ENCODE data around the gene RPL13.

Gene RPL13

DNA sequence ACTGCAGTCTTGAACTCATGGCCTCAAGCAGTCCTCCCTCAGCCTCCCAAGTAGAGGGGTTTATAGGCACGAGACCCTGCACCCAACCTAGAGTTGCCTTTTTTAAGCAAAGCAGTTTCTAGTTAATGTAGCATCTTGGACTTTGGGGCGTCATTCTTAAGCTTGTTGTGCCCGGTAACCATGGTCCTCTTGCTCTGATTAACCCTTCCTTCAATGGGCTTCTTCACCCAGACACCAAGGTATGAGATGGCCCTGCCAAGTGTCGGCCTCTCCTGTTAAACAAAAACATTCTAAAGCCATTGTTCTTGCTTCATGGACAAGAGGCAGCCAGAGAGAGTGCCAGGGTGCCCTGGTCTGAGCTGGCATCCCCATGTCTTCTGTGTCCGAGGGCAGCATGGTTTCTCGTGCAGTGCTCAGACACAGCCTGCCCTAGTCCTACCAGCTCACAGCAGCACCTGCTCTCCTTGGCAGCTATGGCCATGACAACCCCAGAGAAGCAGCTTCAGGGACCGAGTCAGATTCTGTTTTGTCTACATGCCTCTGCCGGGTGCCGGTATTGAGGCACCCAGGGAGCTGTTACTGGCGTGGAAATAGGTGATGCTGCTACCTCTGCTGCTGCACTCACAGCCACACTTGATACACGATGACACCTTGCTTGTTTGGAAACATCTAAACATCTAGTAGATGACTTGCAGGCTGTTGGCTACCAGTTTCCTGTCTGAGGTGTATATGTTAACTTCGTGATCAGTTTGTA, 3.3 kb downstream of the RPL13 start:
- no peak for TF ChIP-seq ZFX (IDR thresholded peaks at IDR 0.05; ENCODE audit: borderline replicate concordance)
- TF ChIP-seq CTCF (IDR thresholded peaks at IDR 0.05), result no peak
- peak overlapping the region; percentile 93 for H3K27ac ChIP-seq

DNA sequence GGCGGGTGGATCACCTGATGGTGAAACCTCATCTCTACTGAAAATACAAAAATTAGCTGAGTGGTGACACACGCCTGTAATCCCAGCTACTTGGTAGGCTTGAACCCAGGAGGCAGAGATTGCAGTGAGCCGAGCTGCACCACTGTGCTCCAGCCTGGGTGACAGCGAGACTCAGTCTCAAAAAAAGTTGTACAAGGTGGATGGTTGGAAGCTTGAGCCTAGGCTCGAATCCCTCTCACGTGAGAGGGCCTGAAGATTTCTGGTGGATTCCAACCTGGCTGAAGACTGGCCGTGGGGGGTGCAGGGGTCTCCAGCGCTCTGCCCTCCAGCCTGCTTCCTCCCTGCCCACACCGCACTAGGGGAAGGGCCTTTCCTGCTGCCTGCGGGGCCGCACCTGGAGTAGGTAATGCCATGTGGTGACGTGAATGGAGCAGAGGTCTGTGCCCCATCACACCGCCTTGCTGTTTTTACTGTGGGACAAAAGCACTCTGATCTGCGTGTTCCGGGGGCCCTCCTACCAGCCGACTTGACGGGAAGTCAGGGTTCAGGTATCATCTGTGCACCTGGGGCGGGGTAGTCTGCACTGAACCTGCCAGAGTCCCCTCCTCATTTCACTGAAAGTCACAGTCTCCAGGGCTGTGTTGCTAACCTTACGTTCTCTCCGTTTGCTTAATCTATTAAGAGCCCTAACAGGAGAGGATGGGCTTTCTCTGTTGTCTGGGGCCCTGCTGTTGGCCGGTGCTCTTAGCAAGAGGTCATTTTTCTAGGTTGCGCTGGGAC, 4.2 kb downstream of the RPL13 start:
- peak overlapping the region; percentile 93 for H3K27ac ChIP-seq
- no peak for TF ChIP-seq ZFX (IDR thresholded peaks at IDR 0.05; ENCODE audit: borderline replicate concordance)
- no peak for TF ChIP-seq CTCF (IDR thresholded peaks at IDR 0.05)

GRCh38 chr16:89565256-89565505, 4.7 kb downstream of the RPL13 start:
- TF ChIP-seq CTCF (IDR thresholded peaks at IDR 0.05) (no peak), ZFX (IDR thresholded peaks at IDR 0.05; ENCODE audit: borderline replicate concordance) (no peak)
- H3K27ac ChIP-seq, result peak overlapping the region; percentile 93

- TF ChIP-seq CTCF (IDR thresholded peaks at IDR 0.05), result peak; percentile 94
- TF ChIP-seq ZFX (IDR thresholded peaks at IDR 0.05; ENCODE audit: borderline replicate concordance), result no peak
- peak overlapping the region; percentile 93 for H3K27ac ChIP-seq
Observed at GRCh38 chr16:89565506-89566372, 5.3 kb downstream of the RPL13 start.

DNA sequence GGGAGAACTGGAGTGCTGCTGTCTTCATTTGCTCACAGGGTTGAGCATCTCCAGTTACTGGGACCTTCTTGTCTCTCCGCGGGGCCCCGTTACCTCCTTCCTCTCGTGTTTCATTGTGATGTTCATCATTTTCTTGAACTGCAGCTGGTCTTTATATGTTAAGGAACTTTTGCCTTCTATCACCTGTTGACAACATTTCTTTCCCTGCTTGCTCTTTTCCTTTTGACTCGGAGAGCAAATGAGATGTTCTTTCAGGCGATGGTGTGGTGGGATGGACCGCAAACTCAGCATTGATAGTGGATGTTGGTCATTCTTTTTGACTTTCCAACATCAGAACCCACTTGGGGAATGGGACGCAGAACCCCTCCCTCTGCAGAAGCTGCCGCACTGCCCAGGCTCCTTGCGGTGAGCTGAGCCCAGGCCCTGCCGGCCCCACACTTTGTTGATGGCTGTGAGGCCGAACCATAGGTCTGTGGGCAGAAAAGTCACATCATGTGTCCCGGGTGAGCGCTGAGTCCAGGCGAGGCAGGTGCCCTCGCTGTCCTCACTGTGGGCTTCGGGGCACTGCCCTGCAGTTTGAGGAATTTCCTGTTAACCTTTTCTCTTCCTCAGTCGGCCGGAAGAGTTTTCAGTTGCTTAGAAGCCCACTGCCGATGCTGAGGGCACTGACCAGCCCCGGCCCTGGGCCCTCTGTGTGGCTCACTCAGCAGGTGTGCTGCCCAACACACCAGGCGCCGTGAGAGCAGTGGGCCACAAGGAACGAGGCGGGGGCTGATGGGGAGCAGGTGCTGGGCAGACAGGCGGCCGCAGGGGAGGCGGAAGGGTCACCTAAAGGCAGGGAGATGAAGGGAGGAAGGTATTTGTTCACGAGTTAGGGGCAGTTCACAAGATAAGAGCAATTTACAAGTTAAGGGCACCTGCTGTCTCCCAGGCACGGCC, 7.4 kb downstream of the RPL13 start:
- TF ChIP-seq ZFX (IDR thresholded peaks at IDR 0.05; ENCODE audit: borderline replicate concordance) (no peak), CTCF (IDR thresholded peaks at IDR 0.05) (no peak)
- H3K27ac ChIP-seq, result no peak overlapping the region

GRCh38 chr16:89569506-89570341, 9.2 kb downstream of the RPL13 start:
- TF ChIP-seq ZFX (IDR thresholded peaks at IDR 0.05; ENCODE audit: borderline replicate concordance), result no peak
- no peak for TF ChIP-seq CTCF (IDR thresholded peaks at IDR 0.05)
- no peak overlapping the region for H3K27ac ChIP-seq

Data from 22Rv1 (cell line).